Upper lobe of left lung (tissue), 6 donors: ENCODE results near the gene CAMK2G. TPM values are rescaled to one million over a fixed set of nuclear protein-coding genes. Genes with fewer than 3 reads are reported as not detected.

ENCODE experiments used
- ATAC-seq, 2 donors: fragments of 200-7000 bp; cut with Tn5 transposase; one replicate each; pipeline ENCODE4 v1.9.1; 2022; ENCODE audit warnings: mild to moderate bottlenecking in 2 of 2, moderate library complexity in 2 of 2; ENCODE audit not compliant: low FRiP score in 2 of 2
- DNase-seq, 2 donors: peaks; one replicate each; pipeline ENCODE4 v3.0.0-alpha.2; 2019 to 2020
- H3K27ac ChIP-seq, 4 donors: fragments of 200-600 bp; sonication (generic); one replicate each; pipeline ENCODE4 v1.5.1; 2016 to 2019
- H3K27me3 ChIP-seq, 4 donors: fragments of 200-600 bp; sonication (generic); one replicate each; pipeline ENCODE4 v1.5.1; 2017 to 2019
- H3K36me3 ChIP-seq, 4 donors: fragments of 200-600 bp; sonication (generic); one replicate each; pipeline ENCODE4 v1.5.1; 2016 to 2019
- H3K4me1 ChIP-seq, 4 donors: fragments of 200-600 bp; sonication (generic); one replicate each; pipeline ENCODE4 v1.5.1; 2018 to 2019
- H3K4me3 ChIP-seq, 4 donors: fragments of 200-600 bp; sonication (generic); one replicate each; pipeline ENCODE4 v1.5.1; 2017 to 2019; ENCODE audit warnings: mild to moderate bottlenecking in 2 of 4, moderate library complexity in 1 of 4
- H3K9me3 ChIP-seq, 4 donors: fragments of 200-600 bp; sonication (generic); one replicate each; pipeline ENCODE4 v1.5.1; 2018 to 2019
- CTCF ChIP-seq, 6 experiments: fragments of 450-650 bp in 4 of 6; fragments of 200-600 bp in 2 of 6; sonication (generic) in 2 of 6; IDR thresholded peaks; one replicate each; pipeline ENCODE4 v1.5.1; 2016 to 2019; ENCODE audit warnings: antibody characterized with exemption in 6 of 6
- EP300 ChIP-seq, 4 donors: sonication (generic); formaldehyde crosslinking; IDR thresholded peaks; one replicate each; pipeline ENCODE4 v1.5.1; 2017; ENCODE audit warnings: antibody characterized with exemption in 4 of 4, control low read depth in 2 of 4
- POLR2A ChIP-seq, 4 donors: fragments of 450-650 bp; IDR thresholded peaks; one replicate each; pipeline ENCODE4 v1.5.1; 2016 to 2017; ENCODE audit warnings: antibody characterized with exemption in 4 of 4, mild to moderate bottlenecking in 2 of 4
- POLR2AphosphoS5 ChIP-seq, 2 donors: sonication (generic); formaldehyde crosslinking; IDR thresholded peaks; one replicate each; pipeline ENCODE4 v1.5.1; 2017; ENCODE audit warnings: antibody characterized with exemption in 2 of 2
- WGBS, 2 donors: methylation state at CpG; one replicate each; pipeline ENCODE4 v1.1.5; 2017 to 2018; 5-methylcytosine and 5-hydroxymethylcytosine counted together
- total RNA-seq, 6 donors: library from RNA; depleted of rRNA in 4 of 6; stranded (reverse); fragments of >200 nt in 4 of 6; gene quantifications; one replicate each; pipeline versions ENCODE4 v1.1.0 to v1.2.1, GENCODE V29; 2016 to 2021
- donor health status: DM: no; HTN: no; CAD: no; lungs with moderate emphysema.
- donor health status: DM: no; HTN: yes; CAD: no; lungs with severe emphysema.

Gene CAMK2G
- total RNA-seq, 6 donors from 2014 or later: 25.7 to 52.3 (median 43.0) TPM

GRCh38 chr10:73907841-73908517 is 33.6 kb upstream of the CAMK2G start:
- no peak overlapping the region for H3K4me3 ChIP-seq
- ATAC-seq (peak; percentile 43 to 75), DNase-seq (peak in 1 of 2 donors; percentile 73)
- peaks cover 43 to 71% (median 51%) of the 10 kb centered on the region in 4 donors for H3K4me1 ChIP-seq
- TF ChIP-seq CTCF (IDR thresholded peaks at IDR 0.05): no peak
- TF ChIP-seq EP300 (IDR thresholded peaks at IDR 0.05): peak in 1 of 4 donors; percentile 6
- TF ChIP-seq POLR2A (IDR thresholded peaks at IDR 0.05): peak in 1 of 4 donors; percentile 43
- TF ChIP-seq POLR2AphosphoS5 (IDR thresholded peaks at IDR 0.05): no peak
- 71 to 75% methylated on average over 5 to 6 of the region's 6 CpGs for WGBS, 2 donors
- no peaks in the 10 kb centered on the region for H3K36me3 ChIP-seq
- no peaks in the 10 kb centered on the region for H3K9me3 ChIP-seq
- no peaks in the 10 kb centered on the region for H3K27me3 ChIP-seq
- H3K27ac ChIP-seq: peak overlapping the region; percentile 75 to 86 (median 78)

- Histone ChIP-seq H3K27me3 (no peaks in the 10 kb centered on the region), H3K4me1 (peaks cover 39 to 59% (median 48%) of the 10 kb centered on the region in 4 donors), H3K9me3 (no peaks in the 10 kb centered on the region), H3K4me3 (no peak overlapping the region), H3K27ac (peak overlapping the region; percentile 70 to 86 (median 76)), H3K36me3 (no peaks in the 10 kb centered on the region)
- 54 to 60% methylated on average over 3 to 8 of the region's 8 CpGs for WGBS, 2 donors
- DNase-seq: peak in 1 of 2 donors; percentile 57
- peak; percentile 78 to 82 for ATAC-seq
- TF ChIP-seq POLR2AphosphoS5 (IDR thresholded peaks at IDR 0.05) (peak; percentile 44 to 68), CTCF (IDR thresholded peaks at IDR 0.05) (peak in 1 of 6 experiments; percentile 13), POLR2A (IDR thresholded peaks at IDR 0.05) (peak in 1 of 4 donors; percentile 9), EP300 (IDR thresholded peaks at IDR 0.05) (no peak)
These were observed 32.4 kb upstream of the CAMK2G start for GRCh38 chr10:73906524-73907447.

GRCh38 chr10:73905256-73906020 is 31.1 kb upstream of the CAMK2G start:
- no peak for DNase-seq
- TF ChIP-seq POLR2A (IDR thresholded peaks at IDR 0.05) (no peak), EP300 (IDR thresholded peaks at IDR 0.05) (no peak), CTCF (IDR thresholded peaks at IDR 0.05) (no peak), POLR2AphosphoS5 (IDR thresholded peaks at IDR 0.05) (no peak)
- H3K27me3 ChIP-seq: no peaks in the 10 kb centered on the region
- no peak for ATAC-seq
- H3K27ac ChIP-seq: peak overlapping the region; percentile 70 to 86 (median 76)
- H3K4me1 ChIP-seq: peaks cover 27 to 46% (median 35%) of the 10 kb centered on the region in 4 donors
- H3K9me3 ChIP-seq: no peaks in the 10 kb centered on the region
- WGBS, 2 donors: 80 to 84% methylated on average over 4 of the region's 4 CpGs
- no peak overlapping the region for H3K4me3 ChIP-seq
- H3K36me3 ChIP-seq: no peaks in the 10 kb centered on the region

- DNase-seq (no peak), ATAC-seq (no peak)
- no peaks in the 10 kb centered on the region for H3K36me3 ChIP-seq
- TF ChIP-seq CTCF (IDR thresholded peaks at IDR 0.05) (no peak), POLR2AphosphoS5 (IDR thresholded peaks at IDR 0.05) (no peak), EP300 (IDR thresholded peaks at IDR 0.05) (no peak), POLR2A (IDR thresholded peaks at IDR 0.05) (no peak)
- no peak overlapping the region for H3K4me3 ChIP-seq
- H3K9me3 ChIP-seq: no peaks in the 10 kb centered on the region
- peaks cover 7 to 21% (median 17%) of the 10 kb centered on the region in 4 donors for H3K4me1 ChIP-seq
- WGBS, 2 donors: 84 to 88% methylated on average over 2 of the region's 2 CpGs
- no peak overlapping the region for H3K27ac ChIP-seq
- H3K27me3 ChIP-seq: no peaks in the 10 kb centered on the region
These were observed 28.0 kb upstream of the CAMK2G start for GRCh38 chr10:73902351-73902750.
